Measurements from ENCODE around the gene ABCE1.

ABCE1 gene

DNA sequence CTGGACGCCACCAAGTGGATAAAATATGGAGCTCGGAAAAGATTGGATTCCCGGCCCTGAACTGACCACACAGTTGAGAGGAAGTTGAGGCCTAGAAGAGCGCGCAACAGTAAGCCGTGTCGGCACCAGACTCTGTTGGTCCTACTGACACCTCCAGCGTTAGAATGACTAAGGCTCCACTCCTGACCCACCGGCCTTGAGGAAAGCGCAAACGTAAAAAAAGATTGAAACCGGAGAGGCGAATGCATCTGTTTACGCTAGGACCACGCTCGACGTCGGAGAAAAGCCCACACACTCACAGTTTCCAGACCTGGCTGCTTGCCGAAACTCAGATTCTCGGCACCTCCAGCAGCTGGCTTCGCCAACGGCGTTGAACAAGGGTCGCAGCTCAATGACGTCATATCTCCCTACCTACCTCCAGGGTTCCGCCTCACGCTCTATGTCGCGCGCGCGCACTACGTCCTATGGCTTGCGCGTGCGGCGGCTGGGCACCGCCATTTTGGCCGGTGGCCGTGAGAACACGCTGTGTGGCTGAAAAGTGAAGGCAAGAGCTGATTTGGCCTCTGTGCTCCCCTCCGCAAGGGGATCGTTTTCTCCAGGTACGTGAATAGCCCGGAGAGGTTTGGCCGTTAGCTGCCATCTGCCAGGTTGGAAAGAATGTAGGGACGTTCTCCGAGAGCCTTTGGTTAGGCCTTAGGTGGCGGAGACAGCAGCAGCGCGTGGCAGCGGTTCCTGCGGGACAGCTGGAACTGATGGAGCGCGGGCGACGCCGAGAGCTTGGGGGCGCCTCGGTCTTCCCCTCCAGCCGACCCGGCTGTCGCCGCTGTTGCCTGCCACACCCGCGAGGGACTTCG, at the start of gene ABCE1, which contains the start of gene ANAPC10:
ABCE1 (plus strand) TSS at position 491 of the 854 bp plus-strand sequence. CDS start 6,102 bp downstream, outside the sequence.
ANAPC10 (minus strand) TSS at position 376 of the 854 bp plus-strand sequence. CDS start 2,097 bp downstream, outside the sequence.
- DNase-seq (ENCODE audit: low read depth): peak; percentile 99
- TF ChIP-seq CTCF (conservative IDR thresholded peaks at IDR 0.05; ENCODE audit: low read depth, low read length): peak; percentile 64
- peak within 1 kb of the TSS; percentile 81 for H3K4me3 ChIP-seq (ENCODE audit: low read depth, low read length)

GRCh38 chr4:145048817-145049216, 49.3 kb upstream of the ABCE1 start:
- DNase-seq (ENCODE audit: low read depth): no peak
- no peak for TF ChIP-seq CTCF (conservative IDR thresholded peaks at IDR 0.05; ENCODE audit: low read depth, low read length)
- no peak overlapping the region for H3K4me3 ChIP-seq (ENCODE audit: low read depth, low read length)

DNA sequence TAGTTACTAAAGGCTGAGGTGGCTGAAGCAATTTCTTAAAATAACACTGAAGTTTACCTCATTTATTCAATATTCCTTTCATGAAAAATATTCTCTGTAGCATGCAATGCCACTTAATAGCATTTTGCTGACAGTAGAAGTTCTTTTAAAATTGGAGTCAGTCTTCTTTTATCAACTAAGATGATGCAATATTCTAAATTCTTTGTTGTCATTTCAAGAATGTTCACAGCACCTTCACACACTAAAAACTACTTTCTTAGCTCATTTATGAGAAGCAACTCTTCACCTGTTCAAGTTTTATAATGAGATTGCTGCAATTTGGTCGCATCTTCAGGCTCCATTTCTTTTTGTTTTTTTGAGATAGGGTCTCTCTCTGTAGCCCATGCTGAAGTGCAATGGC, 48.9 kb upstream of the ABCE1 start:
- TF ChIP-seq CTCF (conservative IDR thresholded peaks at IDR 0.05; ENCODE audit: low read depth, low read length): no peak
- no peak overlapping the region for H3K4me3 ChIP-seq (ENCODE audit: low read depth, low read length)
- DNase-seq (ENCODE audit: low read depth): no peak

DNA sequence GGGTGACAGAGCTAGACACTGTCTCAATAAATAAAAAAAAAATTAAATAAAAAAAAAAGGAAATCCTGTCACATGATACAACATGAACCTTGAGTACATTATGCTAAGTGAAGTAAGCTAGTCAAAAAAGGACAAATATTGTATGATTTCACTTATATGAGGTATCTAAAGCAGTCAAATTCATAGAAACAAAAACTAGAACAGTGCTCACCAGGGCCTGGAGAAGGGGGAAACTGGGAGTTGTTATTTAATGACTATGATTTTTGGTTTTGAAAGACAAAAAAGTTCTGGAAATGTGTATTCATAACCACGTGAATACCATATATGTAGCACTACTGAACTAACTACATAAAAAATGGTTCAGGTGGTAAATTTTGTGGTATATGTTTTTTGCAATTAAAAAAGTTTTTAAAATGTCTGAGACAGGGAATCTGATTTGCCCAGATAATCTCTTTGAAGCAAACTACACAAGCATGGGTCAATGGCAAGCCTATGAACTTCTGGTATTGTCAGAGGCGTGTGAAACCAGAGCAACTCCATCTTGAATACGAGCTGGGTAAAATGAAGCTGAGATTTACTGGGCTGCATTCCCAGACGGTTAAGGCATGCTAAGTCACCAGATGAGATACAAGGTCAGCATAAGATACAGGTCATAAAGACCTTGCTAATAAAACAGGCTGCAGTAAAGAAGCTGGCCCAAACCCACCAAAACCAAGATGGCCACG, 42.4 kb upstream of the ABCE1 start:
- TF ChIP-seq CTCF (conservative IDR thresholded peaks at IDR 0.05; ENCODE audit: low read depth, low read length): no peak
- no peak overlapping the region for H3K4me3 ChIP-seq (ENCODE audit: low read depth, low read length)
- no peak for DNase-seq (ENCODE audit: low read depth)

GRCh38 chr4:145056325-145057130, 41.6 kb upstream of the ABCE1 start:
- TF ChIP-seq CTCF (conservative IDR thresholded peaks at IDR 0.05; ENCODE audit: low read depth, low read length): no peak
- no peak overlapping the region for H3K4me3 ChIP-seq (ENCODE audit: low read depth, low read length)

GRCh38 chr4:145058256-145058655, 39.9 kb upstream of the ABCE1 start:
- DNase-seq (ENCODE audit: low read depth): no peak
- no peak for TF ChIP-seq CTCF (conservative IDR thresholded peaks at IDR 0.05; ENCODE audit: low read depth, low read length)
- no peak overlapping the region for H3K4me3 ChIP-seq (ENCODE audit: low read depth, low read length)

More at GRCh38 chr4:145056325-145057130, 41.6 kb upstream of the ABCE1 start:
- DNase-seq (ENCODE audit: low read depth): no peak

All from choroid plexus epithelial cell (primary cell).